SK-N-SH treated with all-trans-retinoic acid at 6 μM for 48 hours (cell line): ENCODE results near the gene PAPPA.

Experiments used
- ARNTL ChIP-seq: fragments of 450-650 bp; formaldehyde crosslinking; IDR thresholded peaks from 2 replicates; pipeline ENCODE4 v1.5.0; 2020; ENCODE audit warnings: low read depth, mild to moderate bottlenecking, moderate library complexity, borderline replicate concordance
- BACH2 ChIP-seq: fragments of 250-450 bp; sonication (Bioruptor Pico); IDR thresholded peaks from 2 replicates; pipeline ENCODE4 v1.9.0; 2021; ENCODE audit warnings: mild to moderate bottlenecking, borderline replicate concordance
- CSDC2 ChIP-seq: fragments of 250-450 bp; sonication (Bioruptor Pico); IDR thresholded peaks from 2 replicates; pipeline ENCODE4 v1.5.0; 2020; ENCODE audit warnings: mild to moderate bottlenecking, moderate library complexity
- ESRRG ChIP-seq: fragments of 250-450 bp; sonication (Bioruptor Pico); IDR thresholded peaks from 2 replicates; pipeline ENCODE4 v1.6.1; 2021; ENCODE audit warnings: mild to moderate bottlenecking
- ISL1 ChIP-seq: fragments of 250-450 bp; sonication (Bioruptor Pico); IDR thresholded peaks from 2 replicates; pipeline ENCODE4 v2.1.2; 2022; ENCODE audit warnings: mild to moderate bottlenecking, moderate library complexity
- PATZ1 ChIP-seq: fragments of 250-450 bp; sonication (Bioruptor Pico); IDR thresholded peaks from 2 replicates; pipeline ENCODE4 v1.8.0; 2020; ENCODE audit warnings: mild to moderate bottlenecking, moderate library complexity, borderline replicate concordance
- PPARA ChIP-seq: fragments of 250-450 bp; sonication (Bioruptor Pico); IDR thresholded peaks from 2 replicates; pipeline ENCODE4 v1.5.0; 2020; ENCODE audit warnings: mild to moderate bottlenecking, borderline replicate concordance
- RARB ChIP-seq: fragments of 250-450 bp; sonication (Bioruptor Pico); IDR thresholded peaks from 2 replicates; pipeline ENCODE4 v1.8.0; 2021; ENCODE audit warnings: mild to moderate bottlenecking, moderate library complexity
- SNAI2 ChIP-seq: fragments of 250-450 bp; sonication (Bioruptor Pico); IDR thresholded peaks from 2 replicates; pipeline ENCODE4 v1.5.0; 2020; ENCODE audit warnings: mild to moderate bottlenecking, moderate library complexity
- TSHZ2 ChIP-seq: fragments of 250-450 bp; sonication (Bioruptor Pico); IDR thresholded peaks from 2 replicates; pipeline ENCODE4 v1.5.0; 2020; ENCODE audit warnings: mild to moderate bottlenecking, moderate library complexity
- ZFP30 ChIP-seq: fragments of 450-650 bp; formaldehyde crosslinking; IDR thresholded peaks from 2 replicates; pipeline ENCODE4 v1.5.0; 2022; ENCODE audit warnings: mild to moderate bottlenecking, moderate library complexity
- TF ChIP-seq, protein P1 (sequence below): fragments of 250-450 bp; sonication (Bioruptor Pico); IDR thresholded peaks from 2 replicates; pipeline ENCODE4 v1.5.1; 2021; ENCODE audit warnings: mild to moderate bottlenecking, moderate library complexity
- TF ChIP-seq, protein P2 (sequence below): fragments of 250-450 bp; sonication (Bioruptor Pico); IDR thresholded peaks from 2 replicates; pipeline ENCODE4 v1.8.0; 2021; ENCODE audit warnings: low read depth, mild to moderate bottlenecking, moderate library complexity, borderline replicate concordance

DNA sequence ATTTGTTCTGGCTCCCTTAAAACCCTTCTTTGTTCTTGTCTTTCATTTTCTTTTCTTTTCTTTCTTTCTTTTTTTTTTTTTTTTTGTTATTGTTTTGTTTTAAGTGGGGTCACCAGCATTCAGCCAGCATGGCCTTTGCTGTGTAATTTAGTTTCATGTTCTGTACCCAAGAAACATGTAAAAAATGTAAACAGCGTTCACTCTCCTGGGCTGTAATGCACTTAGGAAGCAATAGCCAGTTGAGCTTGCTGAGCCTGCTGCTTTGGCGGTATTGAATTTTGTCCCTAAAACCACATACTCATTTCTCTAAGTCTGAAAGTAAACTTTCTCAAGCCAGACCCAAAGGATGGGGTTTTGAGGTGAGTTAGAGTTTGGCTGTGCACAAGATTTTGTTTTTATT lies 158.6 kb downstream of the PAPPA start:
- TF ChIP-seq PPARA (CRISPR knock-in tag) = no peak
- TF ChIP-seq, protein P1, sequence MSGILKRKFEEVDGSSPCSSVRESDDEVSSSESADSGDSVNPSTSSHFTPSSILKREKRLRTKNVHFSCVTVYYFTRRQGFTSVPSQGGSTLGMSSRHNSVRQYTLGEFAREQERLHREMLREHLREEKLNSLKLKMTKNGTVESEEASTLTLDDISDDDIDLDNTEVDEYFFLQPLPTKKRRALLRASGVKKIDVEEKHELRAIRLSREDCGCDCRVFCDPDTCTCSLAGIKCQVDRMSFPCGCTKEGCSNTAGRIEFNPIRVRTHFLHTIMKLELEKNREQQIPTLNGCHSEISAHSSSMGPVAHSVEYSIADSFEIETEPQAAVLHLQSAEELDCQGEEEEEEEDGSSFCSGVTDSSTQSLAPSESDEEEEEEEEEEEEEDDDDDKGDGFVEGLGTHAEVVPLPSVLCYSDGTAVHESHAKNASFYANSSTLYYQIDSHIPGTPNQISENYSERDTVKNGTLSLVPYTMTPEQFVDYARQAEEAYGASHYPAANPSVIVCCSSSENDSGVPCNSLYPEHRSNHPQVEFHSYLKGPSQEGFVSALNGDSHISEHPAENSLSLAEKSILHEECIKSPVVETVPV (CRISPR knock-in tag) = no peak
- TF ChIP-seq ESRRG (CRISPR knock-in tag) = no peak
- TF ChIP-seq CSDC2 (CRISPR knock-in tag) = no peak
- TF ChIP-seq RARB = no peak
- TF ChIP-seq ISL1 = no peak
- TF ChIP-seq BACH2 (CRISPR knock-in tag) = no peak
- TF ChIP-seq TSHZ2 (CRISPR knock-in tag) = no peak
- no peak for TF ChIP-seq ARNTL (CRISPR knock-in tag)
- TF ChIP-seq, protein P2, sequence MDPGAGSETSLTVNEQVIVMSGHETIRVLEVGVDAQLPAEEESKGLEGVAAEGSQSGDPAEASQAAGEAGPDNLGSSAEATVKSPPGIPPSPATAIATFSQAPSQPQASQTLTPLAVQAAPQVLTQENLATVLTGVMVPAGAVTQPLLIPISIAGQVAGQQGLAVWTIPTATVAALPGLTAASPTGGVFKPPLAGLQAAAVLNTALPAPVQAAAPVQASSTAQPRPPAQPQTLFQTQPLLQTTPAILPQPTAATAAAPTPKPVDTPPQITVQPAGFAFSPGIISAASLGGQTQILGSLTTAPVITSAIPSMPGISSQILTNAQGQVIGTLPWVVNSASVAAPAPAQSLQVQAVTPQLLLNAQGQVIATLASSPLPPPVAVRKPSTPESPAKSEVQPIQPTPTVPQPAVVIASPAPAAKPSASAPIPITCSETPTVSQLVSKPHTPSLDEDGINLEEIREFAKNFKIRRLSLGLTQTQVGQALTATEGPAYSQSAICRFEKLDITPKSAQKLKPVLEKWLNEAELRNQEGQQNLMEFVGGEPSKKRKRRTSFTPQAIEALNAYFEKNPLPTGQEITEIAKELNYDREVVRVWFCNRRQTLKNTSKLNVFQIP (CRISPR knock-in tag) = no peak
- no peak for TF ChIP-seq ZFP30 (CRISPR knock-in tag)
- no peak for TF ChIP-seq PATZ1
- TF ChIP-seq SNAI2 (CRISPR knock-in tag) = no peak
